HEK293T (cell line): ENCODE measurements around the gene E4F1.

Experiments used
- ARNT ChIP-seq: fragments of 450-650 bp; IDR thresholded peaks from 2 replicates; pipeline ENCODE4 v1.6.1; 2017; ENCODE audit warnings: mild to moderate bottlenecking
- BHLHE40 ChIP-seq: fragments of 450-650 bp; IDR thresholded peaks from 2 replicates; pipeline ENCODE4 v1.6.1; 2016; ENCODE audit warnings: mild to moderate bottlenecking, moderate library complexity, borderline replicate concordance
- FOXK2 ChIP-seq: fragments of 450-650 bp; IDR thresholded peaks from 2 replicates; pipeline ENCODE4 v1.6.1; 2016; ENCODE audit warnings: mild to moderate bottlenecking
- NFRKB ChIP-seq: fragments of 450-650 bp; IDR thresholded peaks from 2 replicates; pipeline ENCODE4 v1.6.1; 2016; ENCODE audit warnings: mild to moderate bottlenecking, moderate library complexity
- SP1 ChIP-seq: fragments of 450-650 bp; IDR thresholded peaks from 2 replicates; pipeline ENCODE4 v1.6.1; 2017
- SUZ12 ChIP-seq: fragments of 450-650 bp; IDR thresholded peaks from 2 replicates; pipeline ENCODE4 v1.6.1; 2016; ENCODE audit warnings: mild to moderate bottlenecking
- TARDBP ChIP-seq: fragments of 450-650 bp; IDR thresholded peaks from 2 replicates; pipeline ENCODE4 v1.6.1; 2016
- ZNF384 ChIP-seq: fragments of 450-650 bp; IDR thresholded peaks from 2 replicates; pipeline ENCODE4 v1.6.1; 2016
- TF ChIP-seq, protein P1 (sequence below): fragments of 450-650 bp; IDR thresholded peaks from 2 replicates; pipeline ENCODE4 v1.6.1; 2016

DNA sequence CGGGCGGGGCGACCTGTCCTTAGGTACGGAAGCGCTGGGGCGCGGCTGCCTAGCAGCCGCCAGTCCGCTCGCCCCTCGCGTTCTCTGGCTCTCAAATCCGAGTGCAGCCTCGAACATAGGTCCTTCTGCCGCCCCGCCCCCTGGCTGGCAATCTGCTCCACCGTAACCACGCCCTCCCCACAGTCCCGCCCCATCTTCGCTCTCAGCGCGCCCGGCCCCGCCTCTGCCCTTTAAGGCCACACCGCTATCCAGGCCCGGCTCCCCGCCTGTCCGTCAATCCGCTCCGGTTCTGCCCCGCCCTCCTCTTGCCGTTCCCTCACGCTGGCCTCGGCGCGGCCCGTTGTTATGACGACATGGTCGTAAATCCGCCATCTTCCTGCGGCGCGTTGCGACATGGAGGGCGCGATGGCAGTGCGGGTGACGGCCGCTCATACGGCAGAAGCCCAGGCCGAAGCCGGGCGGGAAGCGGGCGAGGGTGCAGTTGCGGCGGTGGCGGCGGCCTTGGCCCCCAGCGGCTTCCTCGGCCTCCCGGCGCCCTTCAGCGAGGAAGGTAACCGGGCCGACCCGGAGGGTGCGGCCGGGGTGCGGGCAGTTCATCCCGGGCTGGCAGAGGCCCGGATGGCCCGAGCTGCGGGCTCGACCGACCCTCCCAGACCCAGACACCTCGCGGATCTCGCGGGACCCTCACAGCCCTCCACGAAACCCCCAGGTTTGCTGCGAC is at the start of gene E4F1:
- TF ChIP-seq SP1 = no peak
- TF ChIP-seq TARDBP = no peak
- no peak for TF ChIP-seq SUZ12
- TF ChIP-seq BHLHE40 = no peak
- no peak for TF ChIP-seq ARNT
- TF ChIP-seq NFRKB = no peak
- TF ChIP-seq FOXK2 = no peak
- TF ChIP-seq, protein P1, sequence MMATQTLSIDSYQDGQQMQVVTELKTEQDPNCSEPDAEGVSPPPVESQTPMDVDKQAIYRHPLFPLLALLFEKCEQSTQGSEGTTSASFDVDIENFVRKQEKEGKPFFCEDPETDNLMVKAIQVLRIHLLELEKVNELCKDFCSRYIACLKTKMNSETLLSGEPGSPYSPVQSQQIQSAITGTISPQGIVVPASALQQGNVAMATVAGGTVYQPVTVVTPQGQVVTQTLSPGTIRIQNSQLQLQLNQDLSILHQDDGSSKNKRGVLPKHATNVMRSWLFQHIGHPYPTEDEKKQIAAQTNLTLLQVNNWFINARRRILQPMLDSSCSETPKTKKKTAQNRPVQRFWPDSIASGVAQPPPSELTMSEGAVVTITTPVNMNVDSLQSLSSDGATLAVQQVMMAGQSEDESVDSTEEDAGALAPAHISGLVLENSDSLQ = peak; percentile 99
- no peak for TF ChIP-seq ZNF384
